ENCODE measurements around the gene MALT1.

The MALT1 gene

GRCh38 chr18:58793361-58793760 lies 122.1 kb downstream of the MALT1 start:
- H3K27me3 ChIP-seq (ENCODE audit: low read length): no peaks in the 10 kb centered on the region

DNA sequence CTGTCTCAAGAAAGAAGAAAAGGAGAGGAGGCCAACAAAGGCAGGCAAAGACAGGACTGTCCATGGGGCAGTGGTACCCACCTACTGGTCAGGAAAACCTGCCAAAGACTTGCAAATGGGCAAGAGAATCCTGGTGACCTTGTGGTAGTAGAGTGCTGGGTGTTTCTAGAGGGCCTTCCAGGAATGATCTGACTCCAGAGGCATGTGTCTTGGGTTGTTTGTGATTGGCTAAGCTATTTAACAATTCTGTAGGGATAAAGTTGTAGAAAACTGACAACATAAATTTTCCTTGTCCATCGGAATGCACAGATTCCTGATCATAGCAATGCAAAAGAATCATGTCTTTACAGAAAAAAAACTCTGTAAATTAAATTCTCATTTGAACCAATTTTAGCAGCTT lies 125.0 kb downstream of the MALT1 start:
- Histone ChIP-seq H2AFZ (ENCODE audit: low read depth, low read length, severe bottlenecking) (no peak overlapping the region), H3K4me2 (ENCODE audit: low read depth, low read length, poor library complexity, severe bottlenecking) (no peak overlapping the region), H3K79me2 (ENCODE audit: insufficient read depth, low read length) (no peaks in the 10 kb centered on the region), H3K27ac (ENCODE audit: low read depth, low read length) (no peak overlapping the region), H3K4me3 (ENCODE audit: insufficient read depth, low read length, poor library complexity, severe bottlenecking) (no peak overlapping the region), H3F3A (ENCODE audit: insufficient read depth) (no peaks in the 10 kb centered on the region), H3K27me3 (ENCODE audit: low read length) (no peaks in the 10 kb centered on the region), H3K9me3 (ENCODE audit: insufficient read depth, low read length) (no peaks in the 10 kb centered on the region), H3K9me2 (replicated peaks; ENCODE audit: insufficient read depth, low read length) (no peaks in the 10 kb centered on the region), H3K36me3 (ENCODE audit: low read length) (no peaks in the 10 kb centered on the region), H3K9ac (ENCODE audit: low read length) (no peak overlapping the region), H4K20me1 (ENCODE audit: low read depth, low read length) (no peaks in the 10 kb centered on the region)
- TF ChIP-seq, protein P1, sequence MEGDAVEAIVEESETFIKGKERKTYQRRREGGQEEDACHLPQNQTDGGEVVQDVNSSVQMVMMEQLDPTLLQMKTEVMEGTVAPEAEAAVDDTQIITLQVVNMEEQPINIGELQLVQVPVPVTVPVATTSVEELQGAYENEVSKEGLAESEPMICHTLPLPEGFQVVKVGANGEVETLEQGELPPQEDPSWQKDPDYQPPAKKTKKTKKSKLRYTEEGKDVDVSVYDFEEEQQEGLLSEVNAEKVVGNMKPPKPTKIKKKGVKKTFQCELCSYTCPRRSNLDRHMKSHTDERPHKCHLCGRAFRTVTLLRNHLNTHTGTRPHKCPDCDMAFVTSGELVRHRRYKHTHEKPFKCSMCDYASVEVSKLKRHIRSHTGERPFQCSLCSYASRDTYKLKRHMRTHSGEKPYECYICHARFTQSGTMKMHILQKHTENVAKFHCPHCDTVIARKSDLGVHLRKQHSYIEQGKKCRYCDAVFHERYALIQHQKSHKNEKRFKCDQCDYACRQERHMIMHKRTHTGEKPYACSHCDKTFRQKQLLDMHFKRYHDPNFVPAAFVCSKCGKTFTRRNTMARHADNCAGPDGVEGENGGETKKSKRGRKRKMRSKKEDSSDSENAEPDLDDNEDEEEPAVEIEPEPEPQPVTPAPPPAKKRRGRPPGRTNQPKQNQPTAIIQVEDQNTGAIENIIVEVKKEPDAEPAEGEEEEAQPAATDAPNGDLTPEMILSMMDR (IDR thresholded peaks at IDR 0.05; ENCODE audit: insufficient read depth, low read length, poor library complexity, severe bottlenecking): no peak
- TF ChIP-seq EZH2phosphoT487 (conservative IDR thresholded peaks at IDR 0.05; ENCODE audit: low read length): no peak

More at GRCh38 chr18:58793361-58793760, 122.1 kb downstream of the MALT1 start:
- H4K20me1 ChIP-seq (ENCODE audit: low read depth, low read length): no peaks in the 10 kb centered on the region
- H3K4me2 ChIP-seq (ENCODE audit: low read depth, low read length, poor library complexity, severe bottlenecking): no peak overlapping the region
- H3K27ac ChIP-seq (ENCODE audit: low read depth, low read length): no peak overlapping the region
- no peak overlapping the region for H3K9ac ChIP-seq (ENCODE audit: low read length)
- H3F3A ChIP-seq (ENCODE audit: insufficient read depth): no peaks in the 10 kb centered on the region
- H2AFZ ChIP-seq (ENCODE audit: low read depth, low read length, severe bottlenecking): no peak overlapping the region
- no peaks in the 10 kb centered on the region for H3K36me3 ChIP-seq (ENCODE audit: low read length)
- no peak for TF ChIP-seq EZH2phosphoT487 (conservative IDR thresholded peaks at IDR 0.05; ENCODE audit: low read length)
- TF ChIP-seq, protein P1 (IDR thresholded peaks at IDR 0.05; ENCODE audit: insufficient read depth, low read length, poor library complexity, severe bottlenecking): no peak
- no peaks in the 10 kb centered on the region for H3K79me2 ChIP-seq (ENCODE audit: insufficient read depth, low read length)
- H3K4me3 ChIP-seq (ENCODE audit: insufficient read depth, low read length, poor library complexity, severe bottlenecking): no peak overlapping the region
- H3K9me3 ChIP-seq (ENCODE audit: insufficient read depth, low read length): no peaks in the 10 kb centered on the region
- H3K9me2 ChIP-seq (replicated peaks; ENCODE audit: insufficient read depth, low read length): no peaks in the 10 kb centered on the region

- Histone ChIP-seq H2AFZ (ENCODE audit: low read depth, low read length, severe bottlenecking) (no peak overlapping the region), H3K79me2 (ENCODE audit: insufficient read depth, low read length) (no peaks in the 10 kb centered on the region), H3K4me2 (ENCODE audit: low read depth, low read length, poor library complexity, severe bottlenecking) (no peak overlapping the region), H3K9ac (ENCODE audit: low read length) (no peak overlapping the region), H3K36me3 (ENCODE audit: low read length) (no peaks in the 10 kb centered on the region), H4K20me1 (ENCODE audit: low read depth, low read length) (no peaks in the 10 kb centered on the region), H3K27ac (ENCODE audit: low read depth, low read length) (no peak overlapping the region), H3F3A (ENCODE audit: insufficient read depth) (no peaks in the 10 kb centered on the region), H3K4me3 (ENCODE audit: insufficient read depth, low read length, poor library complexity, severe bottlenecking) (no peak overlapping the region), H3K9me2 (replicated peaks; ENCODE audit: insufficient read depth, low read length) (no peaks in the 10 kb centered on the region), H3K9me3 (ENCODE audit: insufficient read depth, low read length) (no peaks in the 10 kb centered on the region), H3K27me3 (ENCODE audit: low read length) (no peaks in the 10 kb centered on the region)
- TF ChIP-seq, protein P1 (IDR thresholded peaks at IDR 0.05; ENCODE audit: insufficient read depth, low read length, poor library complexity, severe bottlenecking): no peak
- no peak for TF ChIP-seq EZH2phosphoT487 (conservative IDR thresholded peaks at IDR 0.05; ENCODE audit: low read length)
Observed at GRCh38 chr18:58800582-58800981, 129.3 kb downstream of the MALT1 start.

Measured in SU-DHL-6 (cell line).